IgD-negative memory B cell (primary cell): Measurements from ENCODE around the gene BLM. TPM values are rescaled to one million over a fixed set of nuclear protein-coding genes. Genes with fewer than 3 reads are reported as not detected.
"Not testable (repeated sequence)": the region's sequence is repeated elsewhere in the genome, so short reads cannot be mapped to it uniquely, and the experiment has no call there.

Experiments
- H3K27ac Mint-ChIP-seq, 3 donors: one replicate each; pipeline ENCODE4 v1.8.0; 2020 to 2022; ENCODE audit warnings: mild to moderate bottlenecking in 3 of 3, mixed read lengths in 3 of 3, moderate library complexity in 1 of 3
- H3K27me3 Mint-ChIP-seq: one replicate; pipeline ENCODE4 v1.8.0; 2021; ENCODE audit warnings: mixed read lengths
- H3K36me3 Mint-ChIP-seq: one replicate; pipeline ENCODE4 v1.8.0; 2020; ENCODE audit warnings: mild to moderate bottlenecking, mixed read lengths
- H3K4me1 Mint-ChIP-seq, 3 donors: one replicate each; pipeline ENCODE4 v1.8.0; 2020 to 2022; ENCODE audit warnings: mixed read lengths in 3 of 3, mild to moderate bottlenecking in 1 of 3
- H3K4me3 Mint-ChIP-seq, 4 donors: one replicate each; pipeline ENCODE4 v1.8.0; 2020 to 2022; ENCODE audit warnings: mild to moderate bottlenecking in 4 of 4, mixed read lengths in 4 of 4, moderate library complexity in 3 of 4
- H3K9me3 Mint-ChIP-seq, 3 donors: one replicate each; pipeline ENCODE4 v1.8.0; 2020 to 2021; ENCODE audit warnings: mixed read lengths in 3 of 3, mild to moderate bottlenecking in 1 of 3
- polyA plus RNA-seq: library from polyadenylated mRNA; unstranded; fragments of 300-500 nt; fragmentation: Illumina TruSeq; gene quantifications from one replicate; pipeline ENCODE4 v1.2.3, GENCODE V29; 2021

Gene BLM
- 14.4 TPM for polyA plus RNA-seq

GRCh38 chr15:90716976-90717821 is at the start of gene BLM:
BLM (plus strand) TSS chr15:90717346; CDS start chr15:90747393, 30,047 bp downstream.
- peak within 1 kb of the TSS; percentile 88 to 96 (median 96) for H3K27ac Mint-ChIP-seq
- H3K36me3 Mint-ChIP-seq, result peaks cover 4% of the 10 kb centered on the region
- no peaks in the 10 kb centered on the region for H3K9me3 Mint-ChIP-seq
- peak within 1 kb of the TSS; percentile 95 to 99 (median 98) for H3K4me3 Mint-ChIP-seq
- H3K4me1 Mint-ChIP-seq, result peaks cover 18 to 25% (median 19%) of the 10 kb centered on the region in 3 donors
- H3K27me3 Mint-ChIP-seq, result no peaks in the 10 kb centered on the region

DNA sequence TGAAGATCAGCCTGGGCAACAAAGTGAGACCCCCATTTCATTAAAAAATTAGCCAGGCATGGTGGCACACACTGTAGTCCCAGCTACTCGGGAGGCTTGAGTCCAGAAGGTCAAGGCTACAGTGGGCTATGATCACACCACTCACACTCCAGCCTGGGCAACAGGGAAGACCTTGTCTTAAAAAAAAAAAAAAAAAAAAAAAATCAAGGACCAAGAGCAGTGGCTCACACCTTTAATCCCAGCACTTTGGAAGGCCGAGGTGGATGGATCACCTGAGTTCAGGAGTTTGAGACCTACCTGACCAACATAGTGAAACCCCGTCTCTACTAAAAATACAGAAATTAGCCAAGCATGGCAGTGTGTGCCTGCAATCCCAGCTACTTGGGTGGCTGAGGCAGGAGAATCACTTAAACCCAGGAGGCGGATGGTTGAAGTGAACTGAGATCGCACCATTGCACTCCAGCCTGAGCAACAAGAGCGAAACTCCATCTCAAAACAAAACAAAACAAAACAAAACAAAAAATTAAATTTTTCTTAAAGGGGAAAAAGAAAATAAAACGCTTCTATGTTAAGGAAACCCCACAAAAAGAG is 49.3 kb upstream of the BLM start:
- not testable (repeated sequence) for H3K36me3 Mint-ChIP-seq, H3K9me3 Mint-ChIP-seq
- peaks cover 21 to 28% (median 25%) of the 10 kb centered on the region in 3 donors for H3K4me1 Mint-ChIP-seq
- peaks cover 21% of the 10 kb centered on the region for H3K27me3 Mint-ChIP-seq
- peak overlapping the region in 1 of 4 donors; percentile 77 for H3K4me3 Mint-ChIP-seq
- H3K27ac Mint-ChIP-seq, result peak overlapping the region in 1 of 3 donors; percentile 30

DNA sequence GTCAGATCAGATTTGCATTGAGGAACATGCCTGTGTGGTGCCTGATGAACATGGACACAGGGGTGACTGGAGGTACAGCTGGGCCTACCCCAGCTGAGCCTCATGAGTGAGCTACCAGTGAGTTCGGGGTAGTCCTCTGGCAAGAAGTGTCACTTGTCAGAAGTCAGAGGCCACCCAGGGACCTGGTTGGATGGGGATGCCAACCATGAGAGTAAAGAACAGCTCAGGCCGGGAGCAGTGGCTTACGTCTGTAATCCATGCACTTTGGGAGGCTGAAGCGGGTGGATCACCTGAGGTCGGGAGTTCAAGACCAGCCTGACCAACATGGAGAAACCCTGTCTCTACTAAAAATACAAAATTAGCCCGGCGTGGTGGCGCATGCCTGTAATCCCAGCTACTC is 46.5 kb upstream of the BLM start:
- peaks cover 9 to 13% (median 10%) of the 10 kb centered on the region in 3 donors for H3K4me1 Mint-ChIP-seq
- H3K27me3 Mint-ChIP-seq, H3K36me3 Mint-ChIP-seq, H3K27ac Mint-ChIP-seq, H3K9me3 Mint-ChIP-seq, H3K4me3 Mint-ChIP-seq: not testable (repeated sequence)

DNA sequence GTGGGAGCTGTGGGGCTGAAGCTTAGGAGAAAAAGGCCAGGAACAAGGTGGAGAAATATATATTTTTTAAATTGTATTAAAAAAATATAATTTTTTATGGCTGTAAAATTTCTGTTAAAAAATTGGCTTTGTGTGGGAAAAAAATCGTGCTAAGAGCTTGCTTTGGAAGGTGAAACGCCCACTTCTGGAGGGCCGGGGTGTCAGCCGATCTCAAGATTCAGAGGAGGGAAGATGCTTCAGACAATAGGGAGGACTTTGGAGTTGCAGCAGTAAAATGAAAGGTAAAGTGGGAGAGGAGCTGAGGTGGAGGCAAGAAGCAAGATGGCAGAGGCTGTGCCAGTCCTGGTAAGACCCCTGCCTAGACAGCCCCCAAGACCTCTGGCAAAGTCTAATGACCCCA is 45.9 kb upstream of the BLM start:
- Mint-ChIP-seq H3K4me3 (no peak overlapping the region), H3K27ac (no peak overlapping the region), H3K27me3 (peaks cover 7% of the 10 kb centered on the region), H3K9me3 (no peaks in the 10 kb centered on the region), H3K36me3 (peaks cover 1% of the 10 kb centered on the region), H3K4me1 (peaks cover 5 to 10% (median 7%) of the 10 kb centered on the region in 3 donors)

- not testable (repeated sequence) for H3K4me1 Mint-ChIP-seq, H3K9me3 Mint-ChIP-seq, H3K27me3 Mint-ChIP-seq, H3K4me3 Mint-ChIP-seq, H3K36me3 Mint-ChIP-seq, H3K27ac Mint-ChIP-seq
Measured at GRCh38 chr15:90673357-90673756, 43.8 kb upstream of the BLM start.

GRCh38 chr15:90674476-90674875 is 42.7 kb upstream of the BLM start:
- no peak overlapping the region for H3K27ac Mint-ChIP-seq
- no peaks in the 10 kb centered on the region for H3K27me3 Mint-ChIP-seq
- H3K4me1 Mint-ChIP-seq, result peaks cover 0 to 9% (median 5%) of the 10 kb centered on the region in 3 donors
- H3K36me3 Mint-ChIP-seq, result peaks cover 3% of the 10 kb centered on the region
- H3K4me3 Mint-ChIP-seq, result no peak overlapping the region
- peaks cover 0 to 4% (median 2%) of the 10 kb centered on the region in 3 donors for H3K9me3 Mint-ChIP-seq

- Mint-ChIP-seq H3K36me3 (peaks cover 3% of the 10 kb centered on the region), H3K27ac (no peak overlapping the region), H3K4me3 (no peak overlapping the region)
Measured at GRCh38 chr15:90675464-90675863, 41.7 kb upstream of the BLM start.

GRCh38 chr15:90677807-90678790 is 39.0 kb upstream of the BLM start:
- peaks cover 0 to 9% (median 5%) of the 10 kb centered on the region in 3 donors for H3K4me1 Mint-ChIP-seq
- H3K4me3 Mint-ChIP-seq, result no peak overlapping the region
- no peaks in the 10 kb centered on the region for H3K27me3 Mint-ChIP-seq
- H3K9me3 Mint-ChIP-seq, result peaks cover 0 to 4% (median 2%) of the 10 kb centered on the region in 3 donors
- H3K27ac Mint-ChIP-seq, result no peak overlapping the region
- peaks cover 5% of the 10 kb centered on the region for H3K36me3 Mint-ChIP-seq

More at GRCh38 chr15:90675464-90675863, 41.7 kb upstream of the BLM start:
- peaks cover 0 to 9% (median 5%) of the 10 kb centered on the region in 3 donors for H3K4me1 Mint-ChIP-seq
- H3K9me3 Mint-ChIP-seq, result peaks cover 0 to 4% (median 2%) of the 10 kb centered on the region in 3 donors
- H3K27me3 Mint-ChIP-seq, result no peaks in the 10 kb centered on the region

- Mint-ChIP-seq H3K36me3 (peaks cover 8% of the 10 kb centered on the region), H3K9me3 (peaks cover 0 to 4% (median 2%) of the 10 kb centered on the region in 3 donors), H3K27me3 (peaks cover 2% of the 10 kb centered on the region), H3K4me1 (peaks cover 0 to 9% (median 7%) of the 10 kb centered on the region in 3 donors), H3K27ac (no peak overlapping the region), H3K4me3 (no peak overlapping the region)
Measured at GRCh38 chr15:90679959-90680358, 37.2 kb upstream of the BLM start.

GRCh38 chr15:90680371-90680935 is 36.7 kb upstream of the BLM start:
- Mint-ChIP-seq H3K27ac (no peak overlapping the region), H3K4me1 (peaks cover 0 to 11% (median 7%) of the 10 kb centered on the region in 3 donors), H3K4me3 (no peak overlapping the region), H3K27me3 (peaks cover 3% of the 10 kb centered on the region), H3K9me3 (peaks cover 0 to 4% (median 2%) of the 10 kb centered on the region in 3 donors), H3K36me3 (peaks cover 8% of the 10 kb centered on the region)

- Mint-ChIP-seq H3K27ac (no peak overlapping the region), H3K36me3 (peaks cover 8% of the 10 kb centered on the region), H3K9me3 (peaks cover 0 to 4% (median 2%) of the 10 kb centered on the region in 3 donors), H3K27me3 (peaks cover 5% of the 10 kb centered on the region), H3K4me1 (peaks cover 2 to 15% (median 9%) of the 10 kb centered on the region in 3 donors), H3K4me3 (no peak overlapping the region)
Measured at GRCh38 chr15:90681056-90681455, 36.1 kb upstream of the BLM start.

DNA sequence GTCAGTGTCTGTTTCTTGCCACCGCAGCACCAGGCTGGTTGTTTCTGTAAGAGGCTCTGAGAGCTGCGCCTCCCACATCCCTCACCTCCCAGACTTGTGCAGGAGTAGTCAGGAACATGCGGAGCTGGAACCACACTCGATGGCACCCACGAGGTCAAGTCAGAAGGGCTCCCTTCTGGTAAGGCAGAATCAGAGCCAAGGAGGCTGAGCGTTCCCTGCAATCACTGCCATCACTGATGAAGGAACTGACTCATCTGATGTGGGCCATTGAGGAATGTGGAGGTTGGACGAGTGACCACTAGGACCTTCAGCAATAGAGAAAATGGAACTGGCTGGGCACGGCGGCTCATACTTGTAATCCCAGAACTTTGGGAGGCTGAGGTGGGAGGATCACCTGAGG is 35.7 kb upstream of the BLM start:
- H3K36me3 Mint-ChIP-seq, result peaks cover 8% of the 10 kb centered on the region
- peaks cover 6 to 19% (median 14%) of the 10 kb centered on the region in 3 donors for H3K4me1 Mint-ChIP-seq
- peaks cover 0 to 4% (median 2%) of the 10 kb centered on the region in 3 donors for H3K9me3 Mint-ChIP-seq
- H3K4me3 Mint-ChIP-seq, result no peak overlapping the region
- peaks cover 5% of the 10 kb centered on the region for H3K27me3 Mint-ChIP-seq
- H3K27ac Mint-ChIP-seq, result no peak overlapping the region

- H3K4me1 Mint-ChIP-seq, result peaks cover 10 to 19% (median 16%) of the 10 kb centered on the region in 3 donors
- no peak overlapping the region for H3K27ac Mint-ChIP-seq
- H3K27me3 Mint-ChIP-seq, result peaks cover 5% of the 10 kb centered on the region
- peaks cover 7% of the 10 kb centered on the region for H3K36me3 Mint-ChIP-seq
- H3K9me3 Mint-ChIP-seq, result peaks cover 0 to under 1% (median 0%) of the 10 kb centered on the region in 3 donors
- no peak overlapping the region for H3K4me3 Mint-ChIP-seq
Measured at GRCh38 chr15:90683371-90683770, 33.8 kb upstream of the BLM start.

DNA sequence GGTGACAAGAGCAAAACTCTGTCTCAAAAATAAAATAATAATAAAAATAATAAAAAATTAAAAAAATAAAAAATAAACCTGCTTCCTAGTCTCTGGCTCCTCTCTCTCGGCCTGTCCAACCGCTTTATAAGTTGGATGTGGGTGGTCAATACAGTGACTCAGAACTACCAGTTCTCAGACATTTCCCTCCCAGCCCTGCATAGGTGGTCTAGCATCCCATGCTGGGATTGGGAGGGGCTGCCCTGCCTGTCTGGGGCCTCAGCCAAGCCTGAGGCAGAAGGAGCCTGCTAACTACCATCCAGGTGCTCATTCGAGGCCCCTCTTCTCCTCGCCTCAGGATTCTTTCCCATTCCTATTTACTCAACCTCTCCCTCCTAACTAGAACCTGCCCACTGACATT is 33.3 kb upstream of the BLM start:
- H3K4me3 Mint-ChIP-seq, result no peak overlapping the region
- peak overlapping the region in 1 of 3 donors; percentile 86 for H3K27ac Mint-ChIP-seq
- H3K4me1 Mint-ChIP-seq, result peaks cover 10 to 16% (median 13%) of the 10 kb centered on the region in 3 donors
- peaks cover 8% of the 10 kb centered on the region for H3K36me3 Mint-ChIP-seq
- H3K9me3 Mint-ChIP-seq, result peaks cover 0 to 3% (median 0%) of the 10 kb centered on the region in 3 donors
- peaks cover 5% of the 10 kb centered on the region for H3K27me3 Mint-ChIP-seq
